Peyer's patch (tissue), 4 donors: ENCODE data around the gene LDB3. TPM values are rescaled to one million over a fixed set of nuclear protein-coding genes. Genes with fewer than 3 reads are reported as not detected.

Experiments used
- DNase-seq, 3 donors: peaks; one replicate each; pipeline ENCODE4 v3.0.0-alpha.2; 2017 to 2019
- H3K27ac ChIP-seq, 4 donors: fragments of 200-600 bp; sonication (generic); one replicate each; pipeline ENCODE4 v1.5.1; 2016 to 2019
- H3K27me3 ChIP-seq, 2 donors: fragments of 200-600 bp; sonication (generic); one replicate each; pipeline ENCODE4 v1.5.1; 2019
- H3K36me3 ChIP-seq, 3 donors: fragments of 200-600 bp; sonication (generic); one replicate each; pipeline ENCODE4 v1.5.1; 2016 to 2019
- H3K4me1 ChIP-seq, 4 donors: fragments of 200-600 bp; sonication (generic); one replicate each; pipeline ENCODE4 v1.5.1; 2016 to 2019
- H3K4me3 ChIP-seq, 4 donors: fragments of 200-600 bp; sonication (generic); 1 replicate in 3 of 4; 2 replicates in 1 of 4; pipeline ENCODE4 v1.5.1; 2016 to 2019; ENCODE audit warnings: mild to moderate bottlenecking in 1 of 4
- H3K9me3 ChIP-seq, 4 donors: fragments of 200-600 bp; sonication (generic); one replicate each; pipeline ENCODE4 v1.5.1; 2016 to 2019; ENCODE audit warnings: mild to moderate bottlenecking in 1 of 4
- CTCF ChIP-seq, 6 experiments: fragments of 450-650 bp in 4 of 6; fragments of 200-600 bp in 2 of 6; sonication (generic) in 1 of 6; IDR thresholded peaks; one replicate each; pipeline ENCODE4 v1.5.1; 2017 to 2019; ENCODE audit warnings: antibody characterized with exemption in 6 of 6, mild to moderate bottlenecking in 3 of 6, moderate library complexity in 1 of 6
- POLR2A ChIP-seq, 2 donors: fragments of 450-650 bp; IDR thresholded peaks; one replicate each; pipeline ENCODE4 v1.5.1; 2017; ENCODE audit warnings: antibody characterized with exemption in 2 of 2, mild to moderate bottlenecking in 2 of 2, moderate library complexity in 2 of 2
- total RNA-seq, 4 donors: library from RNA; depleted of rRNA; stranded (reverse); fragments of >200 nt; gene quantifications; one replicate each; pipeline ENCODE4 v1.1.0, GENCODE V29; 2016

The LDB3 gene
- total RNA-seq, 4 donors from 2014 or later = 1.3 to 9.1 (median 2.3) TPM

- H3K36me3 ChIP-seq = no peaks in the 10 kb centered on the region
- H3K4me3 ChIP-seq = no peak overlapping the region
- H3K27ac ChIP-seq = no peak overlapping the region
- no peaks in the 10 kb centered on the region for H3K9me3 ChIP-seq
- no peak for TF ChIP-seq POLR2A (IDR thresholded peaks at IDR 0.05)
- H3K4me1 ChIP-seq = peaks cover 0 to 30% (median 2%) of the 10 kb centered on the region in 4 donors
- no peaks in the 10 kb centered on the region for H3K27me3 ChIP-seq
- no peak for DNase-seq
Measured at GRCh38 chr10:86769991-86770390, 101.7 kb downstream of the LDB3 start.

GRCh38 chr10:86770412-86770960 is 102.2 kb downstream of the LDB3 start:
- DNase-seq = no peak
- no peak for TF ChIP-seq CTCF (IDR thresholded peaks at IDR 0.05)
- no peak for TF ChIP-seq POLR2A (IDR thresholded peaks at IDR 0.05)

DNA sequence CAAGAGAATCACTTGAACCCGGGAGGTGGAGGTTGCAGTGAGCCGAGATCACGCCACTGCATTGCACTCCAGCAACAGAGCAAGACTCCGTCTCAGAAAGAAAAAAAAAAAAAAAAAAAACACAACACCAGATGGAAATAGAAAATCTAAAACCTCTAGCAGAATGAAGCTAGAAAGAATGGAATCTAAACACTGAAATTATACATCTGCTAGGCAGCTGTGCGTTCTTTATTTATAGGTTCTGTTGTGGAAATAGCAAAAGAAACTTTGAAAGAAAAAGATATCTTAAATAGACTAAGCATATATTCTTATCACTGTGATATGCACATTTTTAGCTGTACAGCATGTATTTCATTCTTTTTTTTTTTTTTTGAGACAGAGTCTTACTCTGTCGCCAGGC is 105.2 kb downstream of the LDB3 start:
- no peak overlapping the region for H3K4me3 ChIP-seq
- peaks cover 0 to 26% (median 2%) of the 10 kb centered on the region in 4 donors for H3K4me1 ChIP-seq
- H3K9me3 ChIP-seq = no peaks in the 10 kb centered on the region
- no peak for TF ChIP-seq CTCF (IDR thresholded peaks at IDR 0.05)
- no peak for TF ChIP-seq POLR2A (IDR thresholded peaks at IDR 0.05)
- no peak overlapping the region for H3K27ac ChIP-seq
- no peak for DNase-seq
- no peaks in the 10 kb centered on the region for H3K36me3 ChIP-seq
- no peaks in the 10 kb centered on the region for H3K27me3 ChIP-seq

More at GRCh38 chr10:86770412-86770960, 102.2 kb downstream of the LDB3 start:
- H3K27ac ChIP-seq = no peak overlapping the region
- H3K4me3 ChIP-seq = no peak overlapping the region
- peaks cover 0 to 34% (median 2%) of the 10 kb centered on the region in 4 donors for H3K4me1 ChIP-seq
- H3K36me3 ChIP-seq = no peaks in the 10 kb centered on the region
- no peaks in the 10 kb centered on the region for H3K9me3 ChIP-seq
- H3K27me3 ChIP-seq = no peaks in the 10 kb centered on the region

DNA sequence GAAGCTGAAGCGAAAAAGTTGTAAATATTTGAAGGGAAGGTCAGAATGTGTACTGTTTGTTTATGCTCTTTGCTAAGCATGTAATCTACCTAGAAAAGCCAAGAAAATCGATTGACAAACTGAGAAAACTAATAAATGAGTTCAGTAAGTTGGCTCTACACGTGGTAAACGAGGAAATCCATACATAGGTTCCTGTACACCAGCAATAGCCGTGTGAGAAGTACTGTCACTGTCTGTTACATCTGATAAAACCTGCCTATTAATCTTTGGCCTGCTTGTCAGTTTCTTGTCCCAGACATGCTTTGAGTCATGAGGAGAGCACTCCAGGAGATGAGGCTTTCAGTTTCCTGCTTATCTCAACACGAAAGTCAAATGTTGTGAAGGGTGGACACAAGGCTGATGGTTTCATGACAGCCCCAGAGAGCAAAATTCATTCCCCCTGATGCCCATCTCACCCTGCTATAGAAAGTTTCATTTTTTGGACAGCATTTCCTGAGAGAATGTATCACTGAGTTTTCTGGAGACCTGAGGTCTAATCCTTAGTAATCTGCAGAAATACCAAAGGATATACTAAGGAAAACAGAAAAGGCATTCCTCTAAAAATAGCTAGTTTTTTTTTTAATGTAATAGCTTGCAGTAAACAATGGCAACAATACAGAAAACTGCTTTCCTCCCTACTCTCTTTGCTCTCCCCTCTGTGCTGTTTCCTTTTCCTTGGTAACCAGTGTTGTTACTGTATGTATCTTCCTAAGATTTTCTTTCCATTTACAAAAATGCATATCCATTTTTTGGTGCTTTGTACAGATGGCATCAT is 107.0 kb downstream of the LDB3 start:
- Histone ChIP-seq H3K9me3 (no peaks in the 10 kb centered on the region), H3K4me3 (no peak overlapping the region), H3K36me3 (no peaks in the 10 kb centered on the region), H3K27ac (peak overlapping the region in 2 of 4 donors; percentile 9 to 21), H3K4me1 (peaks cover 0 to 15% (median 2%) of the 10 kb centered on the region in 4 donors), H3K27me3 (no peaks in the 10 kb centered on the region)
- no peak for DNase-seq
- no peak for TF ChIP-seq POLR2A (IDR thresholded peaks at IDR 0.05)
- no peak for TF ChIP-seq CTCF (IDR thresholded peaks at IDR 0.05)

GRCh38 chr10:86775870-86776180 is 107.5 kb downstream of the LDB3 start:
- H3K4me3 ChIP-seq = no peak overlapping the region
- TF ChIP-seq POLR2A (IDR thresholded peaks at IDR 0.05) = no peak
- TF ChIP-seq CTCF (IDR thresholded peaks at IDR 0.05) = no peak
- no peak for DNase-seq
- H3K27me3 ChIP-seq = no peaks in the 10 kb centered on the region
- H3K4me1 ChIP-seq = peaks cover 0 to 15% (median 2%) of the 10 kb centered on the region in 4 donors
- H3K9me3 ChIP-seq = no peaks in the 10 kb centered on the region
- H3K36me3 ChIP-seq = no peaks in the 10 kb centered on the region
- H3K27ac ChIP-seq = peak overlapping the region in 1 of 4 donors; percentile 9

GRCh38 chr10:86779220-86780017 is 111.1 kb downstream of the LDB3 start:
- no peak for DNase-seq

More at GRCh38 chr10:86779220-86780017, 111.1 kb downstream of the LDB3 start:
- Histone ChIP-seq H3K36me3 (no peaks in the 10 kb centered on the region), H3K27me3 (no peaks in the 10 kb centered on the region), H3K4me3 (no peak overlapping the region), H3K4me1 (peaks cover 0 to 12% (median 2%) of the 10 kb centered on the region in 4 donors), H3K27ac (no peak overlapping the region), H3K9me3 (no peaks in the 10 kb centered on the region)
- TF ChIP-seq CTCF (IDR thresholded peaks at IDR 0.05) = no peak
- no peak for TF ChIP-seq POLR2A (IDR thresholded peaks at IDR 0.05)
